ENCODE results near the gene RGMA.
"Not testable (repeated sequence)": the region's sequence is repeated elsewhere in the genome, so short reads cannot be mapped to it uniquely, and the experiment has no call there.

RGMA gene

DNA sequence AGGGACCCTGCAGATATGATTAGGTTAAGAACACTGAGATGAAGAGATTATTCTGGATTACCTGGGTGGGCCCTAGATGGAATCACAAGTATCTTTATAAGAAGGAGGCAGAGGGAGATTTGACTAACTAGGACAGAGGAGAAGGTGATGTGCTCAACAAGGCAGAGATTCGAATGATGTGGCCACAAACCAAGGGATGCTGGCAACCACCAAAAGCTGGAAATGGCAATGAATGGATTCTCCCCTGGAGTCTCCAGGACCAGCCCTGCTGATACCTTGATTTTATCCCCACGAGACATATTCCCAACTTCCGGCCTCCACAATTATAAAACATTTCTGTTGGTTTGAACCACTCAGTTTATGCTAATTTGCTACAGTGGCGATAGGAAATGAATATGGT, 42.9 kb downstream of the RGMA start:
- no peak for DNase-seq

DNA sequence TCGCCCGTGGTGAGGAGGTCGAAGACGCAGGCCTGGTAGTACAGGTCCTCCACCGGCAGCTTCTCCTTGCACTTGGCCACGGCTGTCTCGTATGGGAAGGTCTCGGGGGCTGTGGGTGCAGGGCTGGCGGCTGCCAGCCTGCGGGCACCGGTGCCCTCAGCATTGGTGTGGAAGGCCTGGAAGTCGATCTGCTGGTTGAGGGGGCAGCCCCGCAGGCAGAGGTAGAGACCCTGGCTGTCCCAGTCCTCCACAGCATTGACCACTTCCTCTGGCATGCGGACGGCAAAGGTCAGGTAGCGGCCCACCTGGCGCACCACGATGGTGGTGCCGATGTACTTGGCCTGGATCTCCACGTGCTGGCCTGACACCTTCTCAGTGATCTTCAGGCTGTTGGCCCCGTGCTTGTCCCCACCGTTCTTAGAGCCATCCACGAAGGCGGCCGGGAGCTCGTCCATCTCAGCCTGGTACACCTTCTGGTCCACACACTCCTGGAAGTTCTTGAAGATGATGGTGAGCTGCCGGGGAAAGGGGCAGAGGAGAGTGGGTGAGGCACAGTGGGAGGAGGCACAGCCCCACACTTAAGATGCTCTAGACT, 43.7 kb downstream of the RGMA start:
- no peak for DNase-seq

DNA sequence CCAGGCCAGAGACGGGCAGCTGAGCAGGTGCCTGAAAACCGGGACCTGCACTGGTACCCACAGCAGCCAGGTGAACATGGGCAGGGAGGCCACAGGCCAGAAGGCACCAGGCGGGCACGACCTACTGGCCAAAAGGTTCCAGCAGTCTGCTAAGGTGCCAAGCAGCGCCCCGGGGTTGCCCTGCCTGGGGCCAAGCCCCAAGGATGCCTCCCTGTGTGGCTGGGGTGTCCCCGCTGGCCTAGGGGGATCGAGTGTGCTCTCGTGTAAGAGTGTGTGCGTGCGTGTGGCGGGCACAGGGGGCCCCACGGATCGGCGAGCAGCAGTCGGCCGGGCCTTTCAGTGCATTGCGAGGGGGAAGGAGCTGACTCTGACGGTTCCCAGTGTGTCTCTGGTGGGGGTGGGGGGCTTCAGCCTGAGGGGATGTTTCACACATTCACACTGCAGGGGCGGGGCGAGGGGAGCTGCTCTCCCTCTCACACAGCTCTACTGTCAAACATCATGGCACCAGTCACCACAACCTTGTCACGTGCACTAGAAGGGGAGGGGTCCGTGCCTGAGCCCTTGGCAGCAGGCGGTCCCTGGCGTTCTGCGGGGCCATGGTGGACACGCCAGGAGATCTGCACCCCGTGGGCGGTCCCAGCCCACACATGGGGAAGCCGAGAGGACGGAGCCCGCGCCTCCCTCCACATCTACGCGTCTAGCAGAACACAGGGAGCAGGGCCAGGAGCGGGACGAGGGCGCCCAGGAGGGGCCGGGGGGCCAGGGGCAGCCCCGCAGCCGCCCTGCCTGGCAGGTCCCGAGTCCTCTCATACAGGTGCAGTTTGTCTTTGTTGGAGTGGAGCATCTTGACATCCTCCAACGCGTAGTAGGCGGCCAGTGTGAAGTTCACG, 44.5 kb downstream of the RGMA start:
- DNase-seq, result no peak

DNA sequence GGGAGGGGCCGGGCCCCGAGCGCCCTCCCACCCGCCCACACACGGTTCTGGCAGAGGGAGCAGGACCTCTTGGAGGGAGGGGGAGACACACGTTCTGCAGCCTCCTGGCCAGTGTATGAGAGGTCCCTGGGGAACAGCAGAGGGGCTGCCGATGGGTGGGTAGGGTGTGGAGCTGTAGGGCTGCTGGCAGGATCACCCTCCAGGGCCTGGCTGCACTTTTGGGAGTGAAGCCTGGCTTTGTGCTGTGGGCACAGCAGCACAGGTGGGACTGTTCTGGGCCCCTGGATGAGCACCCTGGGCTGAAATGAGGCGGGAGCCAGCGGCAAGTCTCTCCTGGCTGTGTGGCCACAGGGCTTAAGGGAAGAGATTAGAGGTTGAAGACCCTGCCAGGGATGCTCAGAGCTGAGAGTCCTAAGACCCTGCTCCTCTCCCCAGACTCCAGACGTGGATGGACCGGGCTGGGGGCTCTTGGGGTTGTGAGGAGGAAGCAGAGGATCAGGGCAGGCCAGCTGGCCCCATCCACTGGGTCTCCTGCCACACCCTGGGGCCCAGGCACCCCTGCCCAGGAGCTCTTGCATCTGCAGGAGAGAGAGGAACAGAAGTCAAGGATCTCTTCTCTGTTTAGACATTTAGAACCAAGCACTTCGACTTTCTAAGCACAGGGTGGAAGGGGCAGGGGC, 45.2 kb downstream of the RGMA start:
- DNase-seq, result no peak

DNA sequence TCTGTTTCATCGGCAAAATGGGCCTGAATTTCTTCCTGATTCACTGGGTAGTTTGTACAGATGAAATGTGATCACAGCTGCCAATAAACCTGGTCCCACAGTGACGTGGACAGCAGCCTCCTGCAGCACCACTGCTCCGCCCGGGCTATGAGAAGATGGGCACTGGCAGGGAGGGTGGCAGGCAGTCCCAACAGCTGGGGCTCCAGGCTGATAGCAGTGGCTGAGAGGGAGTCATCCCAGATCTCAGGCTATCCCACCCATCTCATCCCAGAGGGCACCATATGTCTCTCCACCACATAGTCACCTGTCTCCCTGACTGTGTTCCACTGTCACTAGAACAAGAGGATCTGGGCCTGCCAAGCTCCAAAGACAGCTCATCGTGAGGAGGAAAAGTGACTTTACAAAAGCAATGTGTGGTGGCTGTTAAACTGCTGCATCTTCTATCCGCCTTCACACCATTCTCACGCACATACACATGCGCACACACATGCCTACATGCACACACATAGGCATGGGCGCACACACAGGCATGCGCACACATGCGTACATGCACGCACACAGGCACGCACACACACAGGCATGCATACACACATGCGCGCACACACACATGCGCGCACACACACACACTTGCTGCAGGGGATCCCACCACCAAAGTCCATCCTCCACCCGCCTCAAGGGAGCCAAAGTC, 46.2 kb downstream of the RGMA start:
- no peak for DNase-seq

DNA sequence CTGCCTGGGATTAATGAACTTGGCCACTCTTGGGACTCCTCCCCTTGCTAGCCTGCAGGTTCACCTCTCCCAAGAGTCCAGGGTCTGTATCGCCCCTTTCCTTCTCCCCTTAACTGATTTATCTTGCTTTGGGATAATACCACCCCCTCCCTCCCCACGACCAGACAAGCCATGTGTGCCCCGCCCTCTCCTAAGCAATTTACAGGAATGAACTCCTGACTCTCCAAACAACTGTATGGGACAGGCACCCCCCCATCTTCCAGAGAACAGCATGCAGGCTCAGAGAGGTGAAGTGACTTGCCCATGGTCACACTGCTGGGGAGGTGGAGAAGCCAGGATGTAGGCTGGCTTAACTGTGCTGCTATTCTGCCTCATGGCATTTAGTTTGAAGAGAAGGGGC, 46.8 kb downstream of the RGMA start:
- no peak for DNase-seq

DNA sequence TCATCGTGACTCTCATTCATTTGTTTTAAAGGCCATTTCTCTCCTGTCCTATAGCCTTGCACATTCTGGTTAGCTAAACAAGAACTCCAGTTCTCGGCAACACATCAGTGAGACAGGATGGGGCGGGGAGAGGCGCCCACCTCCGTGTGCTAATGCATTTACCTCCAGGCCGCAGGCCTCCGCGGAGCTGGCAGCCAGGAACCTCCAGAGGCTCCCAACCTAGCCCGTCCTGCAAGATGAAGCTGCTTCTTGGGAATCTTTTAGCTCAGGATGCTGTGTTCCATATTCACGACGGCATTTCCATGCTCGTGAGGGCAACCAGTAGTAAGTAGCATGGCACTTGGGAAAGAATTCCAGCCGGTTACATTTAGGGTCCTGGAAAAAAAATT, 47.9 kb downstream of the RGMA start:
- no peak for DNase-seq

DNA sequence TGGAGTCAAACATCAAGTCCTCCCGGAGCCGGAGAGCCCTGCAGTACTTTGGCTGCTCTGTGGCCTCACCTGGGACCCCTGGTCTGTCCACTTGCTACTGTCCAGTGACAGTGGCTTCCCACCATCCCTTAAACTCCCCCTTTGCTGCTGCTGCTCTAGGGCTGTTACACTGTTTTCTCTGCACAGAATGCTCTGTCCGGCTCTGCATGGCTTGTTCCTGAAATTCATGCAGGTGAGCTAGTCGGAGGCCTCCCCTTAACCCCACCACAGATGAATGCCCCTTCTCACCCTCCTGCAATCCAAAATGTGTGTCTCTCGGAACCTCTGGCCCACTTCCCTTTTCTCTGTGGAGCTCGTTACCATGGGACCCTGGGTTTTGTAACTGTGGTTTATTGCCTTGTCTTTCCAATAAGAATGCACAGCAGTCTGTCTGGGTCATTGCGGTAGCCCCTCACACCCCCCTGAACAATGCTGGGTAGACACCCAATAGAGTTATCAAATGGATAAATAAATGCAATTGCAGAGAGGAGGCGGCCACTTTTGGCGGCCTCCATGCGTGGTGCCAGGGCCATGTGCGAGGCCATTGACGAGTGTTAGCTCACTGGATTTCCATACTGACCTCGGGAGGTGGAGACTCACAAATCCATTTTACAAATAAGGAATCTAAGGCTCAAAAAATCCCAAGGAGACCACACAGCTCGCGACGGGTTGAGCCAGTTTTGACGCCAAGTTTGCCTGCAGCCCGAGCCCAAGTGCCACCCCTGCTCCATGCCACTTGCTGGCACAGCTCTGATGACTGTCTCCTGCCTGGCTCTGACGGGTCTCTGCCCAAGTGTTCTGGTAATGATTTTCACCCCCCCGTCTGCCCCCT, 48.5 kb downstream of the RGMA start:
- no peak for DNase-seq

DNA sequence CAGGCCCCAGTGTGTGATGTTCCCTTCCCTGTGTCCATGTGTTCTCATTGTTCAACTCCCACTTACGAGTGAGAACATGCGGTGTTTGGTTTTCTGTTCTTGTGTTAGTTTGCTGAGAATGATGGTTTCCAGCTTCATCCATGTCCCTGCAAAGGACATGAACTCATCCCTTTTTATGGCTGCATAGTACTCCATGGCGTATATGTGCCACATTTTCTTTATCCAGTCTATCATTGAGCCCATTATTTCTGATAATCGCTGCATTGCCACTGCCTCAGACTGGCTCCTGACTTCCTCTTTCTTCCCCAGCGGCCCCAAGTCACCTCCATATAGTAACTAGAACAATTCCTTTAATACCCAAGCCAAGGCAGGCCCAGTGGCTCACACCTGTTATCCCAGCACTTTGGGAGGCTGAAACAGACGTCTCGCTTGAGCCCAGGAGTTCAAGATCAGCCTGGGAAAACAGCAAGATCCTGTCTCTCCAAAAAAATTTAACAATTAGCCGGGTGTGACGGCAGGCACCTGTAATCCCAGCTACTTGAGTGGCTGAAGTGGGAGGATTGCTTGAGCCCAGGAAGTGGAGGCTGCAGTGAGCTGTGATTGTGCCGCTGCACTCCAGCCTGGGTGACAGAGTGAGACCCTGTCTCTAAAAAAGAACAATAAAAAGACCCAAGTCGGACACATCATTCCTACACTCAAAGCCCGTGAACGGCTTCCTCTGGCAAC, 49.3 kb downstream of the RGMA start:
- DNase-seq, result not testable (repeated sequence)

DNA sequence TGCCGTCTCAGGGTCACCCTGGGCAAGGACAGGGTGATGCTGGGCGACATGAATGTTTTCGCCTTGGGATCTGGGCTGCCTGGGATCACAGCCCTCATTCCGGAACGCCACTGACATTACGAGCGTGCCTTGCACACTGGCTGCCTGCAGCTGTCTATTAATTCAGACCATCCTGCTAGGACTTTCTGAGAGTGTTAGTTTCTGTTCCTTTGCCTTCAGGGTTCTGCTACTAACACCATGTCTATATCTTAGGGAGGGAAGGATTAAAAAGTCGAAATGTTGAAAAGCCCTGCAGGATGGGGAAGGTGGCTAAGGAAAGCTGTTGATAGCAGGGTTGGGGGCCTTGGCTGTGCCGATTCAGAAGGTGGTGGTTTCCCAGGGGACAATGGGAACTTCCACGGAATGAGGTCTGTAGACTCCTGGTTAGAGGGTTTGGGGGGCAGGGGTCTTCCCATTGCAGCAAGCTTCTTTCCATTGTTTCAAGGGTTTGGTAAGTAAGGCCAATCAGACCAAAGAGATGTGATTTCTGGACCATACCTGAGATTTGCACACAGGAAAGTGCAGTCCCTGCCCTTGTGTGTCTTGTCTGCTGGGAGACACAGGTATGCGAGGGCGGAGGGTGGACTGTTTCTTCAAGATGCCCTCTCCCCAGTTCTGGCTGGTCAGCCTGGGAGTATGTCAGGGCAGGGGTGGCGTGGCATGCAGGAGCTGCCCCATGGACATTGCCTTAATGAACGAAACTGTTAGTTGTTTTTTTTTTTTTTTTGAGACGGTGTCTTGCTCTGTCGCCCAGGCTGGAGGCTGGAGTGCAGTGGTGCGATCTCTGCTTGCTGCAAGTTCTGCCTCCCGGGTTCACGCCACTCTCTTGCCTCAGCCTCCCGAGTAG, 50.9 kb downstream of the RGMA start:
- no peak for DNase-seq

DNA sequence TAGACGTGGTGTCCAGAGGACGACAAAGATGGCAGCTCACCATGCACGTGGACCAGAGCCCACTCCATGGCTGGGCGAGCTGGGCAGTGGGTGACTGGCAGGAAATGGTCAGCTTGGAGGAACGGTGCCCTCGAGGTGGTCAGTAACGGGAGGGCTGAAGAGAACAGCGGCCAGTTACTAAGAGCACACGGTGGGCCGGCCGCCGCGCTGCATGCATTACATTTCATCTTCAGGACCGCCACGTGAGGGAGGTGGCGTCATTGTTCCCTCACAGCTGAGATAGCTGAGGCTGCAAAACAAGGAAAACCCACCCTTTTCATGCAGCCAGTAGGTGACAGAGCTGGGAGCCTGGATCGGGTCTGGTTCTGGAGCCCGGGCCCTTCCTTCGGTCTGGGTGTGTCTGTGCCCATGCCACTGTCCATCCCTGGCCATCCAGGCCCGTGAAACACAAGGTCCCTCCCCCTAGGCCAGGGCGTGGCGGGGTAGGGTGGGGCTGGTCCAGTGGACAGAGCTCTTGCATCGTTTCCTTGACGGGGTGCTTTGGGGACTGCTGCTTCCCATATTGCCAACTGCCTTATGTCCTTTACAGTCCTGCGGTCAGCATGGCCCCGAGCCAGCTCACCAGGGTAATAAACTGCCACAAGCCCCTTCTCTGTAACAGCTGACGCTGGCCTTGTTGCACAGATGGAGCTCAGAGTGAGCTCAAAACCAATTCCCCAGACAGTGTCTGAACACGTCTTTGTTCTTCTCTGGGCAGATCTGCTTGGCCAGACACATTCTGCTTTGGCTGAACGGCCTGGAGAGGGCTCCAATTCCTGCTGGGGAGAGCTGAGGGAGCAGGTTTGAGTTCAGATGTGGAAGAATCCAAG, 51.8 kb downstream of the RGMA start:
- DNase-seq, result no peak

DNA sequence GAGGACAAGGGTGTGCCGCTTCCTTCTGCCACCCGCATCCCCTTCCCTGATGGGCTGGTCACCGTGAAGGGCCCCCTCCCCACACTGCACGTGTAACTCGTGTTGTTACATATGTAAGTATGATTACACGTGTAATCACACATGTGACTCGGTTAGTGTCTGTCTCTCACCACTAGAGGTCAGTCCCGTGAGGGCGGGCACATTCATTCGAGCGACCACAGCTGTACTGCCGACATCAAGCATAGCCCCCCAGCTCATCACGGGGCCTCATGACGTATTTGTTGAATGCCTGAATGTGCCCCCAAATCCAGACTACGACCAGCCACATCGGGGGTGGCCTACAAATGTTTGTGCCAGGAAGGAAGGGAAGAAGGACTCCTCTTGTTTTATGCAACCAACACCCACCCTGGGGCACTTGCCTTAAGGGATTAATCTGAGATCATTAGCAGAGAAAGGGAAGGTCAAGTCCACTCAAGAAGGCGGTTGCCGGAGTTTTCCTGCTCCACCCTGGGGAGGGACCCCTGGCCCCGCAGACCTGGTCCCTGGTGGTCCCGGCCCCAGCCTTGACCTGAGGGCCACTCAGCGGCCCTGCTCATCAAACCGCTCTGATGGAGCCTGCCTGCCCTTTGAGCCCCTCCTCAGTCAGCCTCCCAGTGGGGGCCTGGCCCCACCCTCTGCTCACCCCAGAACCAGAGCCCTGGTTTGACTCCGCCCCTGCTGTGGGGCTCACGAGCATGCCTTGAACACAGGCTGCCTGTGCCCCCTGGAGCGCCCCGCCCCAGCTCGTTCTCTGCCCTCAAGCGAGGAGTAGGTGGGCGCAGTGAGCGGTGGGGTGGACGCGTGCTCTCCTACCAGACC, 52.8 kb downstream of the RGMA start:
- no peak for DNase-seq

DNA sequence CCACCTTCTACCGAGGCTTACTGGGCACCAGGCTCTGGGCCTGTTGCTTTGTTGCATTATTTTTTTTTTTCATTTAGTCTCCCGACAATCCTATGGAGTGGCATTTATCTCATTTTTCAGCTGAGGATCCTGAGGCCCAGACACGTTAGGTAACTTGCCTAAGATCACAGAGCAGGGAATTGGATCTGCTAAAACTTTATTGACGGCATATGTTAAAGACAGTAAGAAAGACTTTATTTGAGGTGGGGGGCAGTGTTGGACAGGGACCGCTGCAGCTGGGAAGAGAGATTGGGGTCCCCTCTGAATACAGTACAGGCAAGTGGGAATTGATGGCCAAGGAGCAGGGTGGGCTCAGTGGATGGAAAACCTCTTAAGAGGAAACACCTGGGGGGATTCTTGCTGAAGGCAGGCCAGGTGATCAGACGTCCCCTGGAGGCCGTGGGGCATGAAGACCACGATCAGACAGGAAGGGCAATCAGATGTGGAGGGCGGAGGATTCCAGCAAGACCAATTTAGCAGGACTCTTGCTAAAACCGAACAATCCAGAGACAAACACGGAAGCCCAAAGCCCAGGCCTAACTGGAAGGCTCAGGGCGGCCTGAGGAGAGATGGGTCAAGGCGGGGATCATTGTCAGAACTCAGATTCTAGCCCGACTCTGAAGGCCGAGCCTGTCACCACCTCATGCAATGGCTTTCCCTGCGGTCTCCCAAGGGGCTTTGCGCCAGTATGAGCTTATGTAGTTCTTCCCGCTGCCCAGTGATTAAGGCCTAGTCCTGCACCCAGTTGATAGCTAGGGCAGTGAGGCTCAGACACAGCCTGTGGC, 53.7 kb downstream of the RGMA start:
- no peak for DNase-seq

DNA sequence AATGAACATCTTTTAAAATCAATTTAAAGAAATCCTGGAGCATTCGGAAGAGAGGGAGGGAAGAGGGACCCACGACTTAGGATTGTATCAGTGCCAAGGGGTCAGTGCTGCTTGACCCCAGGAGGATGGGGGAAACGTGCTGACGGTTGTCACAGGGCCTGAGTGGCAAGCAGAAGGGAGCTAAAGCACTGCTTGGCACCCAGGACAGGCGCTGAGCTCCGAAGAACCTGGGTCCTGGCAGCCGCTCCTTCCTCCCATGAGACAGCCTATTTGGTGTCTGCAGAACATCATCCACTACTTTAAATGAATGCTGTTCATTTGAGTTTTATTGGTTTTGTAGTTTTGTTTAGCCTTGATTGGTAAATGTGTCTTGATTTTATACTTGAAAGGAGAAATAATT, 54.5 kb downstream of the RGMA start:
- no peak for DNase-seq

DNA sequence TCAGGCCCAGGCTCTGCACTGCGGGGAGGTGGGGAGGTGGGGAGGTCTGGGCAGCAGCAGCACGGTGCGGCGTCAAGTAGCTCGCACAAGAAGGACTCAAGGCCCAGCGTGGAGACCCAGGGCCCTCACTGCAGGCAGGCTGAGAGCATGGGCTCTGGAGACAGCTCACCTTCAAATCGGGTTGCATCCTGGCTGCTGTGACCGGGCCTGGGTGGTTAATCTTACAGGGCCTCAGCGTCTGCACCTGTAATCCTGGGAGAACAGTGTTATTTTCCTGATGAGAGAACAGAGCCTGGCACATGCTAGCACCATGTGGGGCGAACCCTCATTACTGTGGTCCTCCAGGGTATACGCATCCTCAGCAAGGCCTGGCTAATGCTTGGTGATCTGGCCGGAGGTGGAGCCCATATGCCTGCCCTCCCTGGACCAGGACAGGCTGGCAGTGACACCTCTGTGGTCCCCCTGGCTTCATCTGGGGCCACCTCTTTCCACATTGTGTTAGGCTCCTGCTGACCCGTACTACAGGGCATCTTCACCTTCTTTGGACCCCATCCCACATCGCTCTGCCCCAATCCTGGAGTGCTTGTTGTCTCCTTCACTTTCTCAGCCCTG, 55.5 kb downstream of the RGMA start:
- no peak for DNase-seq

DNA sequence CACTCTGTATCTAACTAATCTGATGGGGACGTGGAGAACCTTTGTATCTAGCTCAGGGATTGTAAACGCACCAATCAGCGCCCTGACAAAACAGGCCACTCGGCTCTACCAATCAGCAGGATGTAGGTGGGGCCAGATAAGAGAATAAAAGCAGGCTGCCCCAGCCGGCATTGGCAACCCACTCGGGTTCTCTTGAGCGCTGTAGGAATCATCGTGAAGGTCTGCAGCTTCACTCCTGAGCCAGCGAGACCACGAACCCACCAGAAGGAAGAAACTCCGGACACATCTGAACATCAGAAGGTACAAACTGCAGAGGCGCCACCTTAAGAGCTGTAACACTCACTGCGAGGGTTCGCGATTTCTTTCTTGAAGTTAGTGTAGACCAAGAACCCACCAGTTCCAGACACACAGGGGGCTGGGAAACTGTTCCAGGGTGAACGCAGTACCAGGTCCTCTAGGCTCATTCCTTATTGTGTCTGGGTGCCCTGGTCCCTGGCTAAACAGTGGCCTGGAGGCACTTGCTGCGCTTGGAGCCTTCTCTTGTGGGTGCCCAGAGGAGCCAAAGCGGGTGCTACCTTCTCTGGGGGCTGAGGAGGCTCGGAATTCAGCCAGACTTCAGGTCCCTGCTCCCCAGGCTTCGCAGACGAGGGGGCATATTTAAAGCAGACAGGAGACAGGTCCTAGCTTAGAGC, 56.4 kb downstream of the RGMA start:
- not testable (repeated sequence) for DNase-seq

Data from NCI-H1105 (cell line).